HepG2 (cell line): ENCODE data around the gene ZMYND8.

Experiments used
- EHMT2 ChIP-seq: fragments of 200-600 bp; sonication (generic); IDR thresholded peaks from 2 replicates; pipeline ENCODE4 v1.7.0; 2017; ENCODE audit warnings: antibody characterized with exemption, low read depth, low read length, borderline replicate concordance
- ESRRA ChIP-seq: sonication (generic); formaldehyde crosslinking; IDR thresholded peaks from 2 replicates; pipeline ENCODE4 v1.5.1; 2020; ENCODE audit warnings: mild to moderate bottlenecking, low read depth, missing genetic modification reagents
- MATR3 ChIP-seq: sonication (generic); formaldehyde crosslinking; IDR thresholded peaks from 2 replicates; pipeline ENCODE4 v1.4.0; 2020; ENCODE audit warnings: missing genetic modification reagents
- SAFB2 ChIP-seq: sonication (generic); formaldehyde crosslinking; IDR thresholded peaks from 2 replicates; pipeline ENCODE4 v1.5.1; 2020; ENCODE audit warnings: missing genetic modification reagents, low read depth, mild to moderate bottlenecking, borderline replicate concordance
- SMARCC2 ChIP-seq: fragments of 450-650 bp; IDR thresholded peaks from 2 replicates; pipeline ENCODE4 v1.6.1; 2017; ENCODE audit warnings: antibody characterized with exemption, mild to moderate bottlenecking
- TARDBP ChIP-seq: sonication (generic); formaldehyde crosslinking; IDR thresholded peaks from 2 replicates; pipeline ENCODE4 v1.8.0; 2022; ENCODE audit warnings: mild to moderate bottlenecking, missing genetic modification reagents
- ZKSCAN5 ChIP-seq: sonication (generic); formaldehyde crosslinking; IDR thresholded peaks from 2 replicates; pipeline ENCODE4 v1.5.1; 2020; ENCODE audit warnings: mild to moderate bottlenecking, missing genetic modification reagents
- TF ChIP-seq, protein P1 (sequence below): sonication (generic); formaldehyde crosslinking; IDR thresholded peaks from 2 replicates; pipeline ENCODE4 v1.4.0; 2020; ENCODE audit warnings: missing genetic modification reagents, mild to moderate bottlenecking, borderline replicate concordance
- TF ChIP-seq, protein P2 (sequence below): sonication (generic); formaldehyde crosslinking; IDR thresholded peaks from 2 replicates; pipeline ENCODE4 v1.5.0; 2020; ENCODE audit warnings: mild to moderate bottlenecking, missing genetic modification reagents, moderate library complexity
- TF ChIP-seq, protein P3 (sequence below): sonication (generic); formaldehyde crosslinking; IDR thresholded peaks from 2 replicates; pipeline ENCODE4 v1.9.0; 2022; ENCODE audit warnings: missing genetic modification reagents, mild to moderate bottlenecking, borderline replicate concordance
- TF ChIP-seq, protein P4 (sequence below): sonication (generic); IDR thresholded peaks from 2 replicates; pipeline ENCODE4 v1.6.1; 2016; ENCODE audit warnings: low read depth, borderline replicate concordance

DNA sequence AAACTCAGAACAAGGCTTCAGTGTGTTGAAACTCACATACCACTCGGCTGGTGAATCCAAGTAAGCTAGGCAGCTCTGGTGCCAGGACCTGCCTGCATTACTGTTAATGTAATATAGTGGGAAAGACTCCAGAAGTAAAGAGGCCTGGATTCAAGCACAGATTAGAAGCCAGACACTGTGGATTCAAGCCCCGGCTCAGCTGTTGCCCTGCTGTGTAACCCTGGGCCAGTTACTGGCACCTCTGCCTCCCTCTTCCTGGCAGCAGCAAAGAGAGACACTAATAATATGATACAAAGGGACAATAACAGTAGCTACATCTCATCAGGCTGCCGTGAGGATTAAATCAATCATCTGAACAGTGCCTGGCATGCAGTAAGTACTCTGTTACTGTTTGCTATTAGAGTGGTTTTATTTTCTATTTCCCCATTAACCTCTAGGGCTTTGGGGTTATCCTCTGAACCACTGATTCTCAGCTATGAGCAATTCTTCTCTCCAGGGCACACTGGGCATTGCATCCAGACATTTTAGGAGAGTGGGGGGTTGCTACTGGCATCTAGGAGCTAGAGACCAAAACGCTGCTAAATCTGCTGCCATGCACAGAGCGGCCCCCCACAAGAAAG is 92.9 kb downstream of the ZMYND8 start:
- no peak for TF ChIP-seq TARDBP (CRISPR knock-in tag)
- TF ChIP-seq, protein P1, sequence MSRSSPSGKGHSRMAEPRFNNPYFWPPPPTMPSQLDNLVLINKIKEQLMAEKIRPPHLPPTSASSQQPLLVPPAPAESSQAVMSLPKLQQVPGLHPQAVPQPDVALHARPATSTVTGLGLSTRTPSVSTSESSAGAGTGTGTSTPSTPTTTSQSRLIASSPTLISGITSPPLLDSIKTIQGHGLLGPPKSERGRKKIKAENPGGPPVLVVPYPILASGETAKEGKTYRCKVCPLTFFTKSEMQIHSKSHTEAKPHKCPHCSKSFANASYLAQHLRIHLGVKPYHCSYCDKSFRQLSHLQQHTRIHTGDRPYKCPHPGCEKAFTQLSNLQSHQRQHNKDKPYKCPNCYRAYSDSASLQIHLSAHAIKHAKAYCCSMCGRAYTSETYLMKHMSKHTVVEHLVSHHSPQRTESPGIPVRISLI (CRISPR knock-in tag) = no peak
- no peak for TF ChIP-seq EHMT2
- TF ChIP-seq ESRRA (CRISPR knock-in tag) = no peak
- TF ChIP-seq, protein P2, sequence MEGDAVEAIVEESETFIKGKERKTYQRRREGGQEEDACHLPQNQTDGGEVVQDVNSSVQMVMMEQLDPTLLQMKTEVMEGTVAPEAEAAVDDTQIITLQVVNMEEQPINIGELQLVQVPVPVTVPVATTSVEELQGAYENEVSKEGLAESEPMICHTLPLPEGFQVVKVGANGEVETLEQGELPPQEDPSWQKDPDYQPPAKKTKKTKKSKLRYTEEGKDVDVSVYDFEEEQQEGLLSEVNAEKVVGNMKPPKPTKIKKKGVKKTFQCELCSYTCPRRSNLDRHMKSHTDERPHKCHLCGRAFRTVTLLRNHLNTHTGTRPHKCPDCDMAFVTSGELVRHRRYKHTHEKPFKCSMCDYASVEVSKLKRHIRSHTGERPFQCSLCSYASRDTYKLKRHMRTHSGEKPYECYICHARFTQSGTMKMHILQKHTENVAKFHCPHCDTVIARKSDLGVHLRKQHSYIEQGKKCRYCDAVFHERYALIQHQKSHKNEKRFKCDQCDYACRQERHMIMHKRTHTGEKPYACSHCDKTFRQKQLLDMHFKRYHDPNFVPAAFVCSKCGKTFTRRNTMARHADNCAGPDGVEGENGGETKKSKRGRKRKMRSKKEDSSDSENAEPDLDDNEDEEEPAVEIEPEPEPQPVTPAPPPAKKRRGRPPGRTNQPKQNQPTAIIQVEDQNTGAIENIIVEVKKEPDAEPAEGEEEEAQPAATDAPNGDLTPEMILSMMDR (CRISPR knock-in tag) = no peak
- TF ChIP-seq, protein P3, sequence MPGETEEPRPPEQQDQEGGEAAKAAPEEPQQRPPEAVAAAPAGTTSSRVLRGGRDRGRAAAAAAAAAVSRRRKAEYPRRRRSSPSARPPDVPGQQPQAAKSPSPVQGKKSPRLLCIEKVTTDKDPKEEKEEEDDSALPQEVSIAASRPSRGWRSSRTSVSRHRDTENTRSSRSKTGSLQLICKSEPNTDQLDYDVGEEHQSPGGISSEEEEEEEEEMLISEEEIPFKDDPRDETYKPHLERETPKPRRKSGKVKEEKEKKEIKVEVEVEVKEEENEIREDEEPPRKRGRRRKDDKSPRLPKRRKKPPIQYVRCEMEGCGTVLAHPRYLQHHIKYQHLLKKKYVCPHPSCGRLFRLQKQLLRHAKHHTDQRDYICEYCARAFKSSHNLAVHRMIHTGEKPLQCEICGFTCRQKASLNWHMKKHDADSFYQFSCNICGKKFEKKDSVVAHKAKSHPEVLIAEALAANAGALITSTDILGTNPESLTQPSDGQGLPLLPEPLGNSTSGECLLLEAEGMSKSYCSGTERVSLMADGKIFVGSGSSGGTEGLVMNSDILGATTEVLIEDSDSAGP = no peak
- TF ChIP-seq, protein P4, sequence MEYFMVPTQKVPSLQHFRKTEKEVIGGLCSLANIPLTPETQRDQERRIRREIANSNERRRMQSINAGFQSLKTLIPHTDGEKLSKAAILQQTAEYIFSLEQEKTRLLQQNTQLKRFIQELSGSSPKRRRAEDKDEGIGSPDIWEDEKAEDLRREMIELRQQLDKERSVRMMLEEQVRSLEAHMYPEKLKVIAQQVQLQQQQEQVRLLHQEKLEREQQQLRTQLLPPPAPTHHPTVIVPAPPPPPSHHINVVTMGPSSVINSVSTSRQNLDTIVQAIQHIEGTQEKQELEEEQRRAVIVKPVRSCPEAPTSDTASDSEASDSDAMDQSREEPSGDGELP = no peak
- TF ChIP-seq SMARCC2 = no peak
- TF ChIP-seq SAFB2 (CRISPR knock-in tag) = no peak
- TF ChIP-seq MATR3 (CRISPR knock-in tag) = no peak
- no peak for TF ChIP-seq ZKSCAN5 (CRISPR knock-in tag)
